ENCODE results near the gene TREX2. TPM values are rescaled to one million over a fixed set of nuclear protein-coding genes. Genes with fewer than 3 reads are reported as not detected.

The TREX2 gene, protein sequence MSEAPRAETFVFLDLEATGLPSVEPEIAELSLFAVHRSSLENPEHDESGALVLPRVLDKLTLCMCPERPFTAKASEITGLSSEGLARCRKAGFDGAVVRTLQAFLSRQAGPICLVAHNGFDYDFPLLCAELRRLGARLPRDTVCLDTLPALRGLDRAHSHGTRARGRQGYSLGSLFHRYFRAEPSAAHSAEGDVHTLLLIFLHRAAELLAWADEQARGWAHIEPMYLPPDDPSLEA
- total RNA-seq (2022) (0.60 and 0.61 TPM in 2 replicates), Bru-seq, nascent RNA (percentile 37 among the genes with signal in this experiment), BruChase-seq, experiment 1, labeled RNA remaining after a 2-hour chase (percentile 39 among the genes with signal in this experiment), BruChase-seq, experiment 2, labeled RNA remaining after a 6-hour chase (percentile 46 among the genes with signal in this experiment)
- long read RNA-seq, partial matches to known transcripts: 20 of 23 reads
- long read RNA-seq, other reads (novel, unspliced or antisense): 3 of 23 reads

DNA sequence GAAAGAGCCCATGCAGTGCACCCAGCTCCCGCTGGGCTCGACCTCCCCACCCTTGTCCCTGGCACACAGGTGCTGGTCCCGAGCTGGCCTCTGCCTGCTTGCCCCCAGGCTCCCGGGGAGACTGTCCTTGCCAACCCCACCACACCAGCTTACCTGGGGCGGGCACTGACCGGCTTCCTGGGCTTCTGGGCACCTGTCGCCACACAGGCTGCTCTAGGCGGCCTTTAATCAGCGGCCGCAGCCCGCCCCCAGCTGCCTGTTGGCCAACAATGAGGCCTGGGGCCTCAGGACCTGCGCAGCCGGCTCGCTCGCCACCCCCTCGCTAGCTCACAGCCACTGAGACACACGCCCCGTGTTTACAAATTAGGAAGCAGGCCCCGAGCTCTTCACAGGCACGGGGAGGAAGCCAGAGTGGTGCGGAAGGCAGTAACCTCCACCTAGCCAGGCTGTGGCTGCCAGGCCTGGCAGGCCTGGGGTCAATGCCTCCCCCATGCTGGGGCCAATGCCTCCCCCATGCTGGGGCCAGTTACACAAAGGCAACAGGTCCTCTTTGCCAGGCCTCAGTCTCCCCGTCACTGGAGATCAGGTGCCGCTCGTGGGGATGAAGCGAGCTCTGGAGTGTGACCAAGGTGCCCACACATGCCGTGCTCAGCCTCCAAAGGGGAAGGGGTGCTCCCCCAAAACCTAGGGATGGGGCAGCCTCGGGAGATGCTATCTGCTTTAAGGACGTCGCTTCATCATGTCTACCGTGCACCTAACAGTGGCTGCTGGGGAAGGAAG, at the start of gene TREX2:
TREX2 (minus strand) TSS at position 201 of the 780 bp plus-strand sequence. CDS start 626 bp downstream, outside the sequence.
- Histone ChIP-seq H3K36me3 (ENCODE audit: control insufficient read depth, insufficient read depth, low read length) (no peaks in the 10 kb centered on the region), H3K4me1 (no peaks in the 10 kb centered on the region), H3K27me3 (replicated peaks; ENCODE audit: control insufficient read depth, insufficient read depth, low read length) (no peaks in the 10 kb centered on the region), H3K4me3 (ENCODE audit: low read depth, low read length) (no peak within 1 kb of the TSS), H3K9me3 (no peaks in the 10 kb centered on the region)
- H3K4me3 Mint-ChIP-seq (ENCODE audit: unreplicated experiment): no peak within 1 kb of the TSS
- no peak within 1 kb of the TSS for H3K27ac Mint-ChIP-seq (ENCODE audit: unreplicated experiment)
- no peaks in the 10 kb centered on the region for H3K9me3 Mint-ChIP-seq (ENCODE audit: unreplicated experiment)
- H3K36me3 Mint-ChIP-seq (ENCODE audit: insufficient read depth, unreplicated experiment): peaks cover 15% of the 10 kb centered on the region
- H3K27me3 Mint-ChIP-seq (ENCODE audit: insufficient read depth, unreplicated experiment): no peaks in the 10 kb centered on the region
- POLR2A ChIA-PET: no interaction called here
- H3K4me1 Mint-ChIP-seq (ENCODE audit: low read depth, unreplicated experiment): no peaks in the 10 kb centered on the region
- intact Hi-C loops (cut with micrococcal nuclease; ENCODE audit: unreplicated experiment): no loop called here
- DNase-seq: no peak
- no peak for TF ChIP-seq CTCF (IDR thresholded peaks at IDR 0.05; ENCODE audit: insufficient read depth in 1 of 2, low read depth in 1 of 2, low read length in 1 of 2, severe bottlenecking in 1 of 2, unreplicated experiment in 1 of 2)
- CTCF ChIA-PET: no interaction called here
- no TSS peak for BruUV-seq (replicated peaks)

- DNase-seq: no peak
- CTCF ChIA-PET: interaction anchor here (2.0 to 2.1 kb wide), 2 partner anchors 24 to 34 kb away, joined by 11 to 16 read pairs; partner anchors contain the start of gene HAUS7
- Histone ChIP-seq H3K36me3 (ENCODE audit: control insufficient read depth, insufficient read depth, low read length) (no peaks in the 10 kb centered on the region), H3K4me3 (ENCODE audit: low read depth, low read length) (no peak overlapping the region), H3K9me3 (no peaks in the 10 kb centered on the region), H3K4me1 (peaks cover 9% of the 10 kb centered on the region), H3K27me3 (replicated peaks; ENCODE audit: control insufficient read depth, insufficient read depth, low read length) (no peaks in the 10 kb centered on the region)
- no peak for TF ChIP-seq CTCF (IDR thresholded peaks at IDR 0.05; ENCODE audit: insufficient read depth in 1 of 2, low read depth in 1 of 2, low read length in 1 of 2, severe bottlenecking in 1 of 2, unreplicated experiment in 1 of 2)
- Mint-ChIP-seq H3K27ac (ENCODE audit: unreplicated experiment) (peak overlapping the region; percentile 27), H3K4me3 (ENCODE audit: unreplicated experiment) (peak overlapping the region; percentile 45), H3K27me3 (ENCODE audit: insufficient read depth, unreplicated experiment) (no peaks in the 10 kb centered on the region), H3K9me3 (ENCODE audit: unreplicated experiment) (no peaks in the 10 kb centered on the region), H3K36me3 (ENCODE audit: insufficient read depth, unreplicated experiment) (no peaks in the 10 kb centered on the region), H3K4me1 (ENCODE audit: low read depth, unreplicated experiment) (no peaks in the 10 kb centered on the region)
- no TSS peak for BruUV-seq (replicated peaks)
- POLR2A ChIA-PET: no interaction called here
- intact Hi-C loops (cut with micrococcal nuclease; ENCODE audit: unreplicated experiment): loop anchor here (1.0 kb wide), 1 partner anchor 25 kb away; the partner anchor contains the start of gene HAUS7
Observed at GRCh38 chrX:153495362-153495751, 49.5 kb upstream of the TREX2 start.

Data from Caco-2 (cell line).